Transverse colon (tissue), 4 donors: Measurements from ENCODE around the gene CFHR1. TPM values are rescaled to one million over a fixed set of nuclear protein-coding genes. Genes with fewer than 3 reads are reported as not detected.
"Not testable (repeated sequence)": the region's sequence is repeated elsewhere in the genome, so short reads cannot be mapped to it uniquely, and the experiment has no call there.

ENCODE experiments used
- DNase-seq: peaks from one replicate; pipeline ENCODE4 v3.0.0-alpha.2; 2019
- H3K27ac ChIP-seq, 4 donors: fragments of 200-600 bp; sonication (generic); 2 replicates each; pipeline ENCODE4 v1.5.1; 2016 to 2018; ENCODE audit warnings: inconsistent platforms in 4 of 4
- H3K27me3 ChIP-seq: fragments of 200-600 bp; sonication (generic); 2 replicates; pipeline ENCODE4 v1.5.1; 2017; ENCODE audit warnings: inconsistent platforms
- H3K36me3 ChIP-seq, 4 donors: fragments of 200-600 bp; sonication (generic); 2 replicates each; pipeline ENCODE4 v1.5.1; 2017 to 2019; ENCODE audit warnings: inconsistent platforms in 4 of 4
- H3K4me1 ChIP-seq, 4 donors: fragments of 200-600 bp; sonication (generic); 2 replicates each; pipeline ENCODE4 v1.5.1; 2017 to 2020; ENCODE audit warnings: inconsistent platforms in 4 of 4
- H3K4me3 ChIP-seq, 4 donors: fragments of 200-600 bp; sonication (generic); 1 replicate in 1 of 4; 2 replicates in 3 of 4; pipeline versions ENCODE4 v1.5.1 to v1.6.1; 2017 to 2019; ENCODE audit warnings: inconsistent platforms in 4 of 4
- H3K9me3 ChIP-seq, 2 donors: fragments of 200-600 bp; sonication (generic); 2 replicates each; pipeline ENCODE4 v1.5.1; 2017 to 2019; ENCODE audit warnings: inconsistent platforms in 2 of 2
- EP300 ChIP-seq: sonication (generic); formaldehyde crosslinking; IDR thresholded peaks from one replicate; pipeline ENCODE4 v1.6.1; 2017; ENCODE audit warnings: antibody characterized with exemption, low read depth
- POLR2A ChIP-seq: fragments of 450-650 bp; IDR thresholded peaks from one replicate; pipeline ENCODE4 v1.6.1; 2016; ENCODE audit warnings: antibody characterized with exemption, mild to moderate bottlenecking, moderate library complexity
- POLR2AphosphoS5 ChIP-seq, 3 donors: sonication (generic); formaldehyde crosslinking; IDR thresholded peaks; one replicate each; pipeline ENCODE4 v1.6.1; 2016; ENCODE audit warnings: antibody characterized with exemption in 3 of 3
- WGBS, 2 donors: methylation state at CpG; one replicate each; pipeline ENCODE4 v1.1.5; 2018; ENCODE audit warnings: low coverage in 1 of 2; 5-methylcytosine and 5-hydroxymethylcytosine counted together
- in situ Hi-C, 4 donors: fragments of 200-750 bp; cut with MboI; loops; one replicate each; pipeline versions ENCODE4 v1.15.0 to v1.15.1; 2017; ENCODE audit warnings: low sequenced_read_pairs in 3 of 4, low pct_ligation_motif_present in 1 of 4, low pct_unique_long_range_greater_than_20kb in 1 of 4
- intact Hi-C: fragments of 100-400 bp; cut with DNase I; formaldehyde crosslinking; loops from one replicate; pipeline ENCODE4 v1.15.1; 2023; ENCODE audit warnings: low total_unique reads
- total RNA-seq, 4 donors: library from RNA; depleted of rRNA; stranded (reverse); fragments of >200 nt; gene quantifications; one replicate each; pipeline ENCODE4 v1.1.0, GENCODE V29; 2016
- TF ChIP-seq, protein P1 (sequence below), 5 experiments: fragments of 200-600 bp in 3 of 5; fragments of 450-650 bp in 2 of 5; sonication (generic) in 3 of 5; IDR thresholded peaks; 1 replicate in 2 of 5; 2 replicates in 3 of 5; pipeline ENCODE4 v1.5.1; 2016 to 2017; ENCODE audit warnings: antibody characterized with exemption in 5 of 5, inconsistent platforms in 3 of 5, mild to moderate bottlenecking in 2 of 5, moderate library complexity in 1 of 5

The CFHR1 gene
- total RNA-seq, 4 donors from 2014 or later = not detected

DNA sequence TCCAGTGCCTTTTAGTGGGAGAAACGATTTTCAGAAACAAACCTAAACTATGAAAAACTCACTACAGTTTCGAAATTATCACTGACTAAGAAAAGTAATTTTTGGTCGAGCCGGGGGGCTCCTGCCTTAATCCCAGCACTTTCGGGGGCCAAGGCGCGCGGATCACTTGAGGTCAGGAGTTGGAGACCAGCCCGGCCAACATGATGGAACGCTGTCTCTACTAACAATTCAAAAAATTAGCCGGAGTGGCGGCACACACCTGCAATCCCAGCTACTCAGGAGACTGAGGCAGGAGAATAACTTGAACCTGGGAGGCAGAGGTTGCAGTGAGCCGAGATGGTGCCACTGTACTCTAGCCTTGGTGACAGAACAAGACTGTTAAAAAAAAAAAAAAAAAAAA lies 41.9 kb upstream of the CFHR1 start:
- intact Hi-C loops (no loop called here), in situ Hi-C loops (no loop called here)
- DNase-seq = no peak
- Histone ChIP-seq H3K27ac (no peak overlapping the region), H3K4me1 (no peaks in the 10 kb centered on the region), H3K36me3 (no peaks in the 10 kb centered on the region), H3K27me3 (no peaks in the 10 kb centered on the region), H3K9me3 (no peaks in the 10 kb centered on the region), H3K4me3 (no peak overlapping the region)
- WGBS, 2 donors = 71 to 89% methylated on average over 4 to 13 of the region's 13 CpGs
- no peak for TF ChIP-seq POLR2A
- TF ChIP-seq POLR2AphosphoS5 (IDR thresholded peaks at IDR 0.05) = no peak
- TF ChIP-seq, protein P1, sequence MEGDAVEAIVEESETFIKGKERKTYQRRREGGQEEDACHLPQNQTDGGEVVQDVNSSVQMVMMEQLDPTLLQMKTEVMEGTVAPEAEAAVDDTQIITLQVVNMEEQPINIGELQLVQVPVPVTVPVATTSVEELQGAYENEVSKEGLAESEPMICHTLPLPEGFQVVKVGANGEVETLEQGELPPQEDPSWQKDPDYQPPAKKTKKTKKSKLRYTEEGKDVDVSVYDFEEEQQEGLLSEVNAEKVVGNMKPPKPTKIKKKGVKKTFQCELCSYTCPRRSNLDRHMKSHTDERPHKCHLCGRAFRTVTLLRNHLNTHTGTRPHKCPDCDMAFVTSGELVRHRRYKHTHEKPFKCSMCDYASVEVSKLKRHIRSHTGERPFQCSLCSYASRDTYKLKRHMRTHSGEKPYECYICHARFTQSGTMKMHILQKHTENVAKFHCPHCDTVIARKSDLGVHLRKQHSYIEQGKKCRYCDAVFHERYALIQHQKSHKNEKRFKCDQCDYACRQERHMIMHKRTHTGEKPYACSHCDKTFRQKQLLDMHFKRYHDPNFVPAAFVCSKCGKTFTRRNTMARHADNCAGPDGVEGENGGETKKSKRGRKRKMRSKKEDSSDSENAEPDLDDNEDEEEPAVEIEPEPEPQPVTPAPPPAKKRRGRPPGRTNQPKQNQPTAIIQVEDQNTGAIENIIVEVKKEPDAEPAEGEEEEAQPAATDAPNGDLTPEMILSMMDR (IDR thresholded peaks at IDR 0.05) = no peak
- TF ChIP-seq EP300 = no peak

DNA sequence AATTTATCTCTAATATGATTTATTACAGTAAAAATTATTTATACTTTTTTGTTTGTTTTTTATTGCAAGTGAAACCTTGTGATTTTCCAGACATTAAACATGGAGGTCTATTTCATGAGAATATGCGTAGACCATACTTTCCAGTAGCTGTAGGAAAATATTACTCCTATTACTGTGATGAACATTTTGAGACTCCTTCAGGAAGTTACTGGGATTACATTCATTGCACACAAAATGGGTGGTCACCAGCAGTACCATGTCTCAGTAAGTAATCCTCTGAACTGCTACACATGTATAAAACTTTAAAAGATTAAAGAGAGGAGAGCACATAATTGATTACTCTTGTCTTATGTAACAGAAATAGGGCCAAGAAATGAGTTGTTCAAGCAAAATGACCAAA lies 40.4 kb upstream of the CFHR1 start:
- no peak overlapping the region for H3K27ac ChIP-seq
- no peaks in the 10 kb centered on the region for H3K4me1 ChIP-seq
- no peaks in the 10 kb centered on the region for H3K9me3 ChIP-seq
- in situ Hi-C loops = no loop called here
- DNase-seq = no peak
- H3K4me3 ChIP-seq = no peak overlapping the region
- H3K27me3 ChIP-seq = no peaks in the 10 kb centered on the region
- WGBS, 2 donors = 82 to 88% methylated on average over 1 of the region's 1 CpG
- no peak for TF ChIP-seq POLR2AphosphoS5 (IDR thresholded peaks at IDR 0.05)
- no peak for TF ChIP-seq EP300
- TF ChIP-seq, protein P1 (IDR thresholded peaks at IDR 0.05) = no peak
- no peak for TF ChIP-seq POLR2A
- no peaks in the 10 kb centered on the region for H3K36me3 ChIP-seq
- intact Hi-C loops = no loop called here

DNA sequence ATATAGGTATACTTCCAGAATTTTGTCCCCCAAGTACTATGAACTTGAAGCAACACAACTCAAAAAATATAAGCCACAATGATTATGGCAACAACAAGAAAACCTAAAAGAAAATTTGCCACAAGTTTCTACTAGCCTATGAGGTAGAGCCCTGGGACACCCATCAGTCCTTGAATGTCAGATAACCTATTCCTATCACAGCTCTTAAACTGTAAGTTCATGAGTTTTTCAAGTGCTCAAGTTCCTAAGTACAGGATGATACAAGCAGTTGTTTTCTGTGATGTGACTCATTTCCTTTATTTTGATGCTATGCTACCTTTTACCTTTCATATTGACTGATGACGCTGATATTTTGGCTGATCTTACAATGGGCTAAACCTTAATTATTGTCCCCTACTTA lies 28.3 kb upstream of the CFHR1 start:
- in situ Hi-C loops, intact Hi-C loops, H3K4me1 ChIP-seq, H3K27me3 ChIP-seq, H3K27ac ChIP-seq, DNase-seq, H3K9me3 ChIP-seq, H3K36me3 ChIP-seq, H3K4me3 ChIP-seq: not testable (repeated sequence)
- WGBS, 2 donors = 67 to 80% methylated on average over 1 of the region's 1 CpG

DNA sequence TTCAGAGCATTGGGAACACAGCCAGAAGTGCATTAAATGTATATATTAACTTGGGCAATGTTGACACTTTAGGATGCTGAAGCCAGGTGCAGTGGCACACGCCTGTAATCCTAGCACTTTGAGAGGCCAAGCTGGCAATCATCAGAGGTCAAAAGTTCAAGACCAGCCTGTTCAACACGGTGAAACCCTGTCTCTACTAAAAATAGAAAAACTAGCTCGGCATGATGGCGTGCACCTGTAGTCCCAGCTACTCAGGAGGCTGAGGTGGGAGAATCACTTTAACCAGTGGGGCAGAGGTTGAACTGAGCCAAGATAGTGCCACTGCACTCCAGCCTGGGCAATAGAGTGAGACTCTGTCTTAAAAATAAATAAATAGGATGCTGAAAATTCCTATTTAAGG lies 25.4 kb upstream of the CFHR1 start:
- H3K27me3 ChIP-seq, intact Hi-C loops, H3K36me3 ChIP-seq, H3K4me3 ChIP-seq, H3K9me3 ChIP-seq, in situ Hi-C loops, H3K27ac ChIP-seq, H3K4me1 ChIP-seq, DNase-seq: not testable (repeated sequence)
- 24 to 35% methylated on average over 3 to 4 of the region's 4 CpGs for WGBS, 2 donors

DNA sequence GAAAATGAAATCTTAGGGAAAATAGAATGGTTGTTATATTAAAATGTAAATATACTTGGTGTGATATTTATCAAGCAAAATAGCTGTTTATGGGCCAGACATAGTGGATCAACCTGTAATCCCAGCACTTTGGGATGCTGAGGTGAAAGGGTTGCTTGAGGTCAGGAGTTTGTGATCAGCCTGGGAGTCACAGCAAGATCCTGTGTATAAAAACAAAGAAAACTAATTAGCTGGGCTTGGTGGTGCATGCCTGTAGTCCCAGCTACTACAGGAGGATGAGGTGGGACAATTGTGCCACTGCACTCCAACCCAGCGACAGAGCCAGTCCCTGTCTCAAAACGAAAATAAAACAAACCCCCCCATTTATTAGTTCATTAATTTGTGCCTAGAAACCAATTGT lies 21.6 kb upstream of the CFHR1 start:
- DNase-seq = no peak
- intact Hi-C loops (no loop called here), in situ Hi-C loops (loop anchor here in 1 of 4 donors (5.0 kb wide), 1 partner anchor 124 kb away; no protein-coding TSS in a partner anchor)
- Histone ChIP-seq H3K27me3 (no peaks in the 10 kb centered on the region), H3K9me3 (no peaks in the 10 kb centered on the region), H3K36me3 (no peaks in the 10 kb centered on the region), H3K4me3 (no peak overlapping the region), H3K27ac (no peak overlapping the region), H3K4me1 (no peaks in the 10 kb centered on the region)
- TF ChIP-seq POLR2A (no peak), POLR2AphosphoS5 (IDR thresholded peaks at IDR 0.05) (no peak), EP300 (no peak)
- TF ChIP-seq, protein P1 (IDR thresholded peaks at IDR 0.05) = no peak
- 17 to 64% methylated on average over 2 of the region's 2 CpGs for WGBS, 2 donors

DNA sequence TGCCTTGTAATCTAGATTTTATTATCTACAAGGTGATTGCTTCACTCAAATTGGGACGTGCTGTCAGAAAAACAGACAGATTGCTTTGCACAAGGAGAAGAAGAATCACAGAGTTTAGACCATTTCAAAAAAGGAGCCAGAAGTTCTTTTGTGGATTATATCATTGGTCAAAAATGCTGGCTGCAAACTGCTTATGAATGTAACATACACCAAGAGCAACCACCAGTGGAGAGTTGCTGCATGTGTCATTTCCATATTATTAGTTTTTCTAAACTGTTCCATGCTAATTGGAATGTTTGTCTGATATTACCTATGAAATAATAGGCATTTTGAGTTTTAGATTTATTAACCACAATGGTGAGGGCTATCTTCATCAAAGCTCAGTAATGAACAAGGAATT lies 17.6 kb upstream of the CFHR1 start:
- in situ Hi-C loops, intact Hi-C loops, H3K27ac ChIP-seq: not testable (repeated sequence)

More for the DNA sequence above, 17.6 kb upstream of the CFHR1 start:
- not testable (repeated sequence) for DNase-seq, H3K9me3 ChIP-seq, H3K4me3 ChIP-seq, H3K4me1 ChIP-seq, H3K36me3 ChIP-seq, H3K27me3 ChIP-seq
- 71 to 84% methylated on average over 1 of the region's 1 CpG for WGBS, 2 donors
